Calu3 (cell line): ENCODE data around the gene BOLA1. TPM values are rescaled to one million over a fixed set of nuclear protein-coding genes. Genes with fewer than 3 reads are reported as not detected.
"Not testable (repeated sequence)": the region's sequence is repeated elsewhere in the genome, so short reads cannot be mapped to it uniquely, and the experiment has no call there.

Experiments
- BruUV-seq: library from RNA; stranded (reverse); fragments of 400-500 nt; replicated peaks from 2 replicates; lab custom pipeline; 2021; lab: Mats Ljungman, UMichigan
- CTCF ChIA-PET: fragments of 300-600 bp; sonication (Branson Sonifier 250); formaldehyde crosslinking; loops from one replicate; lab custom pipeline; 2022; ENCODE audit warnings: antibody characterized with exemption; lab: Charles Lee
- DNase-seq: peaks from one replicate; pipeline ENCODE4 v3.0.0; 2022
- H3K27ac Mint-ChIP-seq: one replicate; pipeline ENCODE4 v1.8.0; 2022; ENCODE audit warnings: mixed read lengths; ENCODE audit not compliant: unreplicated experiment
- H3K27me3 Mint-ChIP-seq: one replicate; pipeline ENCODE4 v1.8.0; 2022; ENCODE audit warnings: mixed read lengths; ENCODE audit not compliant: unreplicated experiment
- H3K36me3 Mint-ChIP-seq: one replicate; pipeline ENCODE4 v1.8.0; 2022; ENCODE audit warnings: mild to moderate bottlenecking, moderate library complexity, mixed read lengths; ENCODE audit not compliant: insufficient read depth, unreplicated experiment
- H3K4me1 Mint-ChIP-seq: one replicate; pipeline ENCODE4 v1.8.0; 2022; ENCODE audit warnings: mild to moderate bottlenecking, low read depth, mixed read lengths; ENCODE audit not compliant: unreplicated experiment
- H3K4me3 Mint-ChIP-seq: one replicate; pipeline ENCODE4 v1.8.0; 2022; ENCODE audit warnings: mild to moderate bottlenecking, low read depth, moderate library complexity, mixed read lengths; ENCODE audit not compliant: unreplicated experiment
- H3K9me3 Mint-ChIP-seq: one replicate; pipeline ENCODE4 v1.8.0; 2022; ENCODE audit warnings: low read depth, mixed read lengths; ENCODE audit not compliant: unreplicated experiment
- intact Hi-C: fragments of 100-400 bp; cut with micrococcal nuclease; formaldehyde crosslinking; loops from one replicate; pipeline ENCODE4 v1.10.0; 2022; ENCODE audit not compliant: unreplicated experiment
- total RNA-seq: library from RNA; stranded (reverse); gene quantifications from 2 replicates; pipeline ENCODE4 v1.2.3, GENCODE V29; 2022
- TF ChIP-seq, protein P1 (sequence below): fragments of 200-600 bp; IDR thresholded peaks from one replicate; pipeline ENCODE4 v1.8.0; 2022; ENCODE audit warnings: antibody characterized with exemption; ENCODE audit not compliant: unreplicated experiment

Gene BOLA1
- total RNA-seq, 1 experiment from 2014 or later: 15.5 TPM

DNA sequence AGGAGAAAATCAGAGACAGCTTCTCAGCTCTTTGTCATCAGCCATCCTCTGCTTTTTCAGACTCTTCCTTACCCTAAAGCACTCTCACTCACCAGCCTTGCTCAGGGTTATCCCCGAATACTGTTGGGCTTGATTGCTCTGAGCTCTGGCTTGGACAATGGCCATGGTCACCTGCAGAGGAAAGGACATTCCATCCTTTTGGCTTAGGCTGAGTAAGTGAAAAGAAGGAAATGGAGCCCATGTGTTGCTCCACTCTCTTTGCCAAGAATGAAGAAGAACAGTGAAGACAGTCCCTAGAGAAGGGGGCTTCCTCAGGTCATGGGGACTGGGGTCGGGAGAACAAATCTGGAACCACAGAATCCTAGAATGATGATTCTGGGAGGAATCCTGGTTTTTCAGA lies 35.0 kb downstream of the BOLA1 start:
- H3K4me1 Mint-ChIP-seq: peaks cover 51% of the 10 kb centered on the region
- CTCF ChIA-PET: no interaction called here
- H3K27ac Mint-ChIP-seq: no peak overlapping the region
- no peaks in the 10 kb centered on the region for H3K9me3 Mint-ChIP-seq
- no peaks in the 10 kb centered on the region for H3K27me3 Mint-ChIP-seq
- H3K36me3 Mint-ChIP-seq: peaks cover 54% of the 10 kb centered on the region
- DNase-seq: no peak
- BruUV-seq: no TSS peak
- TF ChIP-seq, protein P1, sequence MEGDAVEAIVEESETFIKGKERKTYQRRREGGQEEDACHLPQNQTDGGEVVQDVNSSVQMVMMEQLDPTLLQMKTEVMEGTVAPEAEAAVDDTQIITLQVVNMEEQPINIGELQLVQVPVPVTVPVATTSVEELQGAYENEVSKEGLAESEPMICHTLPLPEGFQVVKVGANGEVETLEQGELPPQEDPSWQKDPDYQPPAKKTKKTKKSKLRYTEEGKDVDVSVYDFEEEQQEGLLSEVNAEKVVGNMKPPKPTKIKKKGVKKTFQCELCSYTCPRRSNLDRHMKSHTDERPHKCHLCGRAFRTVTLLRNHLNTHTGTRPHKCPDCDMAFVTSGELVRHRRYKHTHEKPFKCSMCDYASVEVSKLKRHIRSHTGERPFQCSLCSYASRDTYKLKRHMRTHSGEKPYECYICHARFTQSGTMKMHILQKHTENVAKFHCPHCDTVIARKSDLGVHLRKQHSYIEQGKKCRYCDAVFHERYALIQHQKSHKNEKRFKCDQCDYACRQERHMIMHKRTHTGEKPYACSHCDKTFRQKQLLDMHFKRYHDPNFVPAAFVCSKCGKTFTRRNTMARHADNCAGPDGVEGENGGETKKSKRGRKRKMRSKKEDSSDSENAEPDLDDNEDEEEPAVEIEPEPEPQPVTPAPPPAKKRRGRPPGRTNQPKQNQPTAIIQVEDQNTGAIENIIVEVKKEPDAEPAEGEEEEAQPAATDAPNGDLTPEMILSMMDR: no peak
- intact Hi-C loops: no loop called here
- H3K4me3 Mint-ChIP-seq: no peak overlapping the region

DNA sequence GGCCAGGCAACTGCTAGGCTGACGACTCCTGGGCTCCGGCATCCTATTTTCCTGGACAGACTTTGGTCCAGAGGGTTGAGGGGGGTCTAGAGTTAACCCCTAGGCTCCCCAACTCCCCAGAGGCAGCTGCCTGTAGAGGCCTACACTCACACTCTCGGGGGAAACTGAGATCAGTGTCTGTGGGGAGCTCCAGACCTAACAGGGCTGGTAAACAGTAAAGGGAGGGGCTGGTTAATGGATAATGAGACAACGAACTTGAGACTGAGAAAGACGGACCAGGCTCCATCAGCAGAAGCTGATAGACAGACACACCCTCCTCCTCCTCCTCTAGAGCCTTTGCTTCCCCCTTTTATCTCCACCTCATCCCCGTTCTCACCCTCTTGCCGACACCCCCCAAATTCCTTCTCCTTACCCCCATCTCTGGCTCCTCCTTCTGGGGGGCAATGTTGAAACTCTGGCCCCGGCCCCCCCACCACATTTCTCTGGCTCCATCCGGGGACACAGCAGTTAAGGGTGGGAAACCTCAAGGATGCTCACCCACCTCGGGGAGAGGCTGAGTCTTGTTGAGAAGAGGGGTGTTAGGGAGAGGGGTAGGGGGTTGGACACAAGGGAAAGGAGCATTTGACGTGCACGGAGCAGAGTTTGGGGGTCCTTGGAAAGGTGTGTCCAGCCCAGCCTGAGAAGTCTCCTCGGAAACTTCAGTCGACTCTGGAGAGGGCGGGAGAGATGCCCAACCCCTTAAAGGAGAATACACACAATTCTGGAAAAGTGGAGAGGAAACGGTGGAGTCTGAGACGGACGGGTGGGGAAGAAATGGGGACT lies 37.0 kb downstream of the BOLA1 start, which contains the start of gene MTMR11:
Gene MTMR11 (minus strand): TSS at position 710 of the 822 bp plus-strand sequence. CDS start 232 bp downstream, at position 478.
- Mint-ChIP-seq H3K9me3 (no peaks in the 10 kb centered on the region), H3K4me3 (peak within 1 kb of the TSS; percentile 84), H3K27me3 (no peaks in the 10 kb centered on the region), H3K27ac (peak within 1 kb of the TSS; percentile 95), H3K4me1 (peaks cover 61% of the 10 kb centered on the region), H3K36me3 (peaks cover 61% of the 10 kb centered on the region)
- peak; percentile 51 for DNase-seq
- no TSS peak for BruUV-seq
- TF ChIP-seq, protein P1: no peak
- CTCF ChIA-PET: no interaction called here
- intact Hi-C loops: loop anchor here (2.0 kb wide), 1 partner anchor 48 kb away; no protein-coding TSS in a partner anchor

DNA sequence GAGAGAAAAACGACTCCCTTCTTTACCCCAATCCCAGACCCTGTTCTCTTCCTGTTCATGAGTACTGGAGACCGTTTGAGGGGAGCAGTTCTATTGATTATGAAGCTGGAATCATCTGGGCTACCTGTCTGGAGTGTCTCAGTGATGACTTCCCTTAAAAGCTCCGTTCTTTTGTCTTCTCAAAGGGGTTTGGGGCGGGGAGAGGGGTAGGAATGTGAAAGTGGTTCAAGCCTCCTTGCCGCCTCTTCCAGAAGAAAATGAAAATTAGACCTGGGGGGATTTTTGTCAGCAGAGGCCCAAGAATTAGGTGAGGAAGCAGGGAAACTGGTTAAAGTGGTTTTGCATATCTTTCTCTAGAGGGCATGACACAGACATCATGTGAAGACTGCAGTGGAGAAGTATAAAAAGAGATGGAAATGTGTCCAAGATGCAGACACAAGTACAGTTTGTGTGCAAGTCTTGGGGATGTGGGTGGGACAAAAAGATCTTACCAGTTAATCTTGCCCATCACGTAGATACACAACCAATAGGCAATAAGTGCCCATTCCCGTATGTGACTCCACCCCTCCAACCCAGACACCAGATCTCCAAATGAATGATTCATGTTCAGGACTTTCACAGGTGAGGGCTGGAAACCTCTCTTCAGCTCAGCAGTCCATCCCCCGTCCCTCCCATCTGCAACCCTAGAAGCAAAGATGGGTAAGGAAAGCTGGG lies 37.8 kb downstream of the BOLA1 start:
- H3K4me1 Mint-ChIP-seq: peaks cover 53% of the 10 kb centered on the region
- H3K9me3 Mint-ChIP-seq: no peaks in the 10 kb centered on the region

DNA sequence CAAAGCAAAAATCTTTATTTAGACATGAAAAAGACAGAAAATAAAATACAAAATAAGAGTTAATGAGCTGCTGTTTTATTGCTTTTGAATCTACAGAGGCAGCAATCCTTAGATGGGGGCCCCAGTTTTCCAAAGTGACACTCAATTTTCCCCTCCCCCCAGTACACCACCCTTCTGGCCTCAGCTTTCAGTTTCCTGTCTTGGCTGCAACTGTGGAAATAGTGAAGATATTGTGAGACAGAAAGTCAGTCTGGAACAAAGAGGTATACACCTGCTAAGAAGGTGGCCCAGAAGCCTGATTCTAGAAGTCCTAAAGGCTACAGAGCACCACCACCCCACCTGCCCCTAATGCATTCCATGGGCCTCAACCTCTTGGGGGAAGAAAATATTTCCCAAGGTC lies 38.4 kb downstream of the BOLA1 start:
- Mint-ChIP-seq H3K27me3 (no peaks in the 10 kb centered on the region), H3K27ac (peak overlapping the region; percentile 95), H3K9me3 (no peaks in the 10 kb centered on the region), H3K36me3 (peaks cover 49% of the 10 kb centered on the region), H3K4me1 (peaks cover 51% of the 10 kb centered on the region), H3K4me3 (peak overlapping the region; percentile 84)
- no peak for DNase-seq
- CTCF ChIA-PET: interaction anchor here (0.9 kb wide), 1 partner anchor 51 kb away, joined by 3 read pairs; a partner anchor contains a TSS
- BruUV-seq: TSS peak; percentile 94
- intact Hi-C loops: loop anchor here (2.0 kb wide), 1 partner anchor 49 kb away; no protein-coding TSS in a partner anchor
- TF ChIP-seq, protein P1: no peak

More for the DNA sequence above, 37.8 kb downstream of the BOLA1 start:
- peak; percentile 82 for DNase-seq
- BruUV-seq: no TSS peak
- H3K27me3 Mint-ChIP-seq: no peaks in the 10 kb centered on the region
- peak overlapping the region; percentile 84 for H3K4me3 Mint-ChIP-seq
- intact Hi-C loops: loop anchor here (2.0 kb wide), 1 partner anchor 48 kb away; no protein-coding TSS in a partner anchor
- TF ChIP-seq, protein P1: no peak
- H3K27ac Mint-ChIP-seq: peak overlapping the region; percentile 95
- CTCF ChIA-PET: interaction anchor here (0.6 to 0.9 kb wide), 2 partner anchors 51 to 624 kb away, joined by 3 to 7 read pairs; a partner anchor contains a TSS
- peaks cover 54% of the 10 kb centered on the region for H3K36me3 Mint-ChIP-seq

DNA sequence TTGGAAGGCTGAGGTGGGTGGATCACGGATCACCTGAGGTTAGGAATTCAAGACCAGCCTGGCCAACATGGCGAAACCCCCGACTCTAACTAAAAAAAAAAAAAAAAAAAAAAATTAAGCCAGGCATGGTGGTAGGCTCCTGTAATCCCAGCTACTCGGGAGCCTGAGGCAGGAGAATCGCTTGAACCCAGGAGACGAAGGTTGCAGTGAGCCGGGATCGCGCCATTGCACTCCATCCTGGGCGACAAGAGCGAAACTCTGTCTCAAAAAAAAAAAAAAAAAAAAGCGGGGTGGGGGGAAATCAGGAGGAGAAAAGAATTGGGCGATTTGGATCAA lies 39.3 kb downstream of the BOLA1 start:
- BruUV-seq, intact Hi-C loops, DNase-seq, H3K27me3 Mint-ChIP-seq, H3K9me3 Mint-ChIP-seq: not testable (repeated sequence)
- CTCF ChIA-PET: interaction anchor here (0.6 to 1.5 kb wide), 5 partner anchors 39 to 248 kb away, joined by 3 to 4 read pairs (median 3); partner anchors contain the start of gene OTUD7B
- peak overlapping the region; percentile 95 for H3K27ac Mint-ChIP-seq
- peaks cover 49% of the 10 kb centered on the region for H3K36me3 Mint-ChIP-seq
- peak overlapping the region; percentile 84 for H3K4me3 Mint-ChIP-seq
- peaks cover 51% of the 10 kb centered on the region for H3K4me1 Mint-ChIP-seq
